HS-5 (cell line): ENCODE measurements around the gene GGPS1.
A peak's percentile ranks its signal among the peaks of the same experiment; 100 is the strongest.
"Not testable (repeated sequence)": the region's sequence is repeated elsewhere in the genome, so short reads cannot be mapped to it uniquely, and the experiment has no call there.

ENCODE experiments used
- DNase-seq: peaks from one replicate; pipeline ENCODE4 v3.0.0-alpha.2; 2012; ENCODE audit warnings: low read depth

Gene GGPS1

DNA sequence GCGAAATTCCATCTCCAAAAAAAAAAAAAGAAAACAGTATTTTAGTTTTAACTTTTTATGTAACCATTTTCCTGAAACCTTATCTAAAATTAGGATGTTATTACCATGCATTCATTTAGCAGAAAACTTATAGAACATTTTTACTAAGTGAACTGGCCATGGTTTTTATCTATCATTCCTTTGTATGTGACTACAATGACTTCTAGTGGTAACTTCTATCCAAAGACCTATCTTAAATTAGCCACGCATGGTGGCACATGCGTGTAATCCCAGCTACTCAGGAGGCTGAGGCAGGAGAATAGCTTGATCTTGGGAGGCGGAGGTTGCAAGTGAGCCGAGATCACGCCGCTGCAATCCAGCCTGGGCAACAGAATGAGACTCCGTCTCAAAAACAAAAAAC, 11.4 kb downstream of the GGPS1 start:
- DNase-seq, result no peak

DNA sequence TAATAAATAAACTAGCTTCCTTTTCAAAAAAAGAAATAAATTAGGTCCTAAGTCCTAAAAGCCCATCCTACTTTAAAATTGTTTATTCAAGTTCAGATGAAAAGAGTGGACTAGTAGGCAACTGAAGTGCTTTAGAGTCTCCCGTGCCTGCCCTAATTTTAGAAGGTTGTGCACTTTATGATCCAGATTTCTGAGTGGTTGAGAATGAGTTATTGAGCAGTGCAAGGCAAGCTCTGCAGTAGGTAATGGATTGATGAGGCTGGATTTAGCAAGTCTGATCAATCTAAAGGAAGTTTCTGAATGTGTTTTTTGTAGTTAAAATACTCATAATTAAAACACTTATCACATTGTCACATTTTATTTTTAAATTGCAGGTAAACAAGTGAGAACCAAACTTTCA, 13.0 kb downstream of the GGPS1 start:
- no peak for DNase-seq

DNA sequence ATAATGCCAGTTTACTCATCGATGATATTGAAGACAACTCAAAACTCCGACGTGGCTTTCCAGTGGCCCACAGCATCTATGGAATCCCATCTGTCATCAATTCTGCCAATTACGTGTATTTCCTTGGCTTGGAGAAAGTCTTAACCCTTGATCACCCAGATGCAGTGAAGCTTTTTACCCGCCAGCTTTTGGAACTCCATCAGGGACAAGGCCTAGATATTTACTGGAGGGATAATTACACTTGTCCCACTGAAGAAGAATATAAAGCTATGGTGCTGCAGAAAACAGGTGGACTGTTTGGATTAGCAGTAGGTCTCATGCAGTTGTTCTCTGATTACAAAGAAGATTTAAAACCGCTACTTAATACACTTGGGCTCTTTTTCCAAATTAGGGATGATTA, 13.7 kb downstream of the GGPS1 start:
- DNase-seq, result no peak

- DNase-seq, result no peak
Measured at GRCh38 chr1:235342471-235342870, 14.1 kb downstream of the GGPS1 start.

DNA sequence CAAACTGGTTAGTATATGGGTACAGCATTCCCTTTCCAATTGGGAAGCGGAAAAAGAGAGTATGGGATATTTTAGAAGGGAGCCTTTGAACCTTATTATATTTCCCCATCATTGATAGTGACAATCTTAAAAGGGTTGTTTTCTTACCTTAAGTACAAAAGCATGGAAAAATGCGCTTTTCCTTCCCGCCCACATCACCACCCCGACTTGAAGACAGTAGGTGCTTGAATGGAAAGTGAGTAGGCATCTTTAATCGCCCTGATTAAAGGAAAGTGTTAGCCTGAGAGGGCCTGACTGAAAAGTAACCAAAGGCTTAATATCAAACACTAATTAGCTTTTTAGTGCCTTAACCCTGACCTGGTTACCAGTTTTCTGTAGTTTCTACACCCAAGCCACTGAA, 15.4 kb downstream of the GGPS1 start:
- no peak for DNase-seq

DNA sequence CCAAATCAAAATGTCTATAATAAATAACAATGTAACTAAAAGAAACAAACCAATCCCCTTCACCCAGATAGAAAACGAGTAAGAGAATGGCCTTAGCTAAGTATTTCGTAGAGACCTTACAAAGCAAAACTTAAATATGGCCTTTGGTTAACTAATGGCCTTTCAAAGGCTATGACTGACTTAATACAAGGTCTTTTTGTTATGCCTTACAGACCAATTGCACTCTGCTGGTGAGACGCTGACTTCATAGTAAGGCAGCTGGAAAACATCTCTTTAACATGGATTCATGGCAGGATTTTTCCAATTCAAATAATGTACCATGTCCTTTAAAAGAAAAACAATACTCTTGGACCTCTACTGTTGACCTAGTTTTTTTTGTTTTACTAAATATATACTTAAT, 23.1 kb downstream of the GGPS1 start:
- DNase-seq, result no peak

GRCh38 chr1:235351898-235352297, 23.5 kb downstream of the GGPS1 start:
- no peak for DNase-seq

DNA sequence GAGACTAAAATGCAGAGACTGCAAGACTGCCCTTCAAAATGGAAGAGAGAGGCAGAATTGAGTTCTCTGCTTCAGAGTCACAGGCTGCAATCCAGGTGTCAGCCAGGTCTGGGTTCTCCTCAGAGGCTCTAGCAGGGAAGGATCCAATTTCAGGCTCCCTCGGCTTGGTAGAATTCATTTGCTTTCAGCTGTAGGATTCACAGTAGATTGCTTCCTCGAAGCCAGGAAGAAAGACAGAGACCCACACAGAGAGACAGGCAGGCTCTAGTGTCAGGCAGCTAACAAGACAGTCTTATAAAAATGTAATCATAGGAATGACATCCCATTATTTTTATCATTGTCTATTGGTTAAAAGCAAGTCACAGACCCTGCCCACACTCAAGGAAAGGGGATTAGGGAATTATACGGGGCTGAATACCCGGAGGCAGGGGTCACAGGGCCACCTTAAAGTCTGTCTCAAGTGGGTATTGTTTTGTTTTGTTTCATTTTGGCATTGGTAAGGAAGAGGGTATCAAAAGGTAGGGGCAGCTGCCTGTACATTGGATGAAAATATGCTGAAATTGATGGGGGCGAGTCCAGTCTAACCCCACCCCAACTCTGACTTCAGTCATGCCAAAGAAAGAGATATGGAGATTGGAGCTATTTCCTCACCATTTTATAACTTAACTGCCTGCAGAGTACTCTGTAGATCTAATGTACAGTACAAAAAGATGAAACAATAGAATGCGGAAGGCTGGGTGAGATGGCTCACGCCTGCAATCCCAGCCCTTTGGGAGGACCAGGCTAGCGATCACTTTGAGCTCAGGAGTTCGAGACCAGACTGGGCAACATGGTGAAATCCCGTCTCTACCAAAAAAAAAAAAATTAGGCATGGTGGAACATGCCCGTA, 29.4 kb downstream of the GGPS1 start:
- DNase-seq, result no peak

DNA sequence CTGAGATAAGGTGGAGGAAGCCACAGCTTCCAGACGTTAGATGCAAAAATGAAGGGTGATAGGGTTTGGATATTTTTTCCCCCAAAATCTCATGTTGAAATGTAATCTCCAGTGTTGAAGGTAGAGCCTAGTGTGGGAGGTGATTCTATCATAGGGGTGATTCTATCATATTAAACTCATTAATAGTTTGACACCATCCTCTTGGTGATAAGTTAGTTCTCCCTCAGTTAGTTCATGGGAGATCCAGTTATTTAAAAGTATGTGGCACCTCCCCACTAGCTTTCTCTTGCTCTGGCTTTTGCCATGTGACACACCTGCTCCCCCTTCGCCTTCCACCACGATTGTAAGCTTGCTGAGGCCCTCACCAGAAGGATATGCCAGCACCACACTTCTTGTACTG, 30.5 kb downstream of the GGPS1 start:
- no peak for DNase-seq

DNA sequence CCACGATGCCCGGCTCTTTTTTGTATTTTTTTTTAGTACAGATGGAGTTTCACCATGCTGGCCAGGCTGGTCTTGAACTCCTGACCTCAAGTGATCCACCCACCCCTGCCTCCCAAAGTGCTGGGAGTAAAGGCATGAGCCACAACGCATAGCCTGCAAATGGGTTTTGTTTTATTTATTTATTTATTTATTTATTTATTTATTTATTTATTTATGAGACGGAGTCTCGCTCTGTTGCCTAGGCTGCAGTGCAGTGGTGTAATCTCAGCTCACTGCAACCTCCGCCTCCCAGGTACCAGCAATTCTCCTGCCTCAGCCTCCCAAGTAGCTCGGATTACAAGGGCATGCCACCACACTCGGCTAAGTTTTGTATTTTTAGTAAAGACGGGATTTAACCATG, 35.8 kb downstream of the GGPS1 start:
- not testable (repeated sequence) for DNase-seq

- DNase-seq, result no peak
Measured at GRCh38 chr1:235366286-235366685, 37.9 kb downstream of the GGPS1 start.

GRCh38 chr1:235367000-235367908, 38.9 kb downstream of the GGPS1 start, which contains the start of gene TBCE:
TSS of gene TBCE (plus strand) at chr1:235367427. CDS start at chr1:235380050, 12,623 bp downstream.
- DNase-seq, result peak; percentile 89

- DNase-seq, result no peak
Measured at GRCh38 chr1:235368428-235368827, 40.1 kb downstream of the GGPS1 start.

- no peak for DNase-seq
Measured at GRCh38 chr1:235369802-235370201, 41.4 kb downstream of the GGPS1 start.

- no peak for DNase-seq
Measured at GRCh38 chr1:235375919-235376605, 47.7 kb downstream of the GGPS1 start.

GRCh38 chr1:235378134-235378735, 49.9 kb downstream of the GGPS1 start:
- DNase-seq, result not testable (repeated sequence)

- not testable (repeated sequence) for DNase-seq
Measured at GRCh38 chr1:235381955-235382739, 53.8 kb downstream of the GGPS1 start.

DNA sequence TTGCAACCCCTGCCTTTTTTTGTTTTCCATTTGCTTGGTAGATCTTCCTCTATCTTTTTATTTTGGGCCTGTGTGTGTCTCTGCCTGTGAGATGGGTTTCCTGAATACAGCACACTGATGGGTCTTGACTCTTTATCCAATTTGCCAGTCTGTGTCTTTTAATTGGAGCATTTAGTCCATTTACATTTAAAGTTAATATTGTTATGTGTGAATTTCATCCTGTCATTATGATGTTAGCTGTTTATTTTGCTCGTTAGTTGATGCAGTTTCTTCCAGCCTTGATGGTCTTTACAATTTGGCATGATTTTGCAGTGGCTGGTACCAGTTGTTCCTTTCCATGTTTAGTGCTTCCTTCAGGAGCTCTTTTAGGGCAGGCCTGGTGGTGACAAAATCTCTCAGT, 57.3 kb downstream of the GGPS1 start:
- DNase-seq, result not testable (repeated sequence)

DNA sequence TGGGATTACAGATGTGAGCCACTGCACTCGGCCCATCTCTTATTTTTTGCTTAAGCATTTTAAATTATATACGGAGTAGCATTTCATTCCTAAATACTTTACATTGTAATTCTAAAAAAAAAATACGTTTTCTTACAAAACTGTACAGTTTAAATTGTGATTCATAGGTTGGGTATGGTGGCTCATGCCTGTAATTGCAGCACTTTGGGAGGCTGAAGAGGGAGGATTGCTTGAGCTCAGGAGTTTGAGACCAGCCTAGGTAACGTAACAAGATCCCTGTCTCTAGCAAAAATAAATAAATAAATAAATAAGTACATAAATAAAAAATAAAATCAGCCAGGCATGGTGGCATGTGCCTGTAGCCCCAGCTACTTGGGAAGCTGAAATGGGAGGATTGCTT, 63.5 kb downstream of the GGPS1 start:
- no peak for DNase-seq
